ENCODE results near the gene ZNF778.

- no peak for TF ChIP-seq POLR2A (IDR thresholded peaks at IDR 0.05; ENCODE audit: low read depth, low read length)
- TF ChIP-seq POLR2AphosphoS5 (IDR thresholded peaks at IDR 0.05; ENCODE audit: low read depth, low read length) = no peak
Observed at GRCh38 chr16:89273741-89274472, 56.4 kb downstream of the ZNF778 start.
